ENCODE measurements around the gene CREG1. TPM values are rescaled to one million over a fixed set of nuclear protein-coding genes. Genes with fewer than 3 reads are reported as not detected.

The CREG1 gene
- total RNA-seq, 2 donors from 2014 or later, result 92.2 to 106 TPM

- DNase-seq (no peak), ATAC-seq (no peak)
- intact Hi-C loops (cut with DNase I), result no loop called here
Measured at GRCh38 chr1:167515461-167515860, 38.1 kb downstream of the CREG1 start.

DNA sequence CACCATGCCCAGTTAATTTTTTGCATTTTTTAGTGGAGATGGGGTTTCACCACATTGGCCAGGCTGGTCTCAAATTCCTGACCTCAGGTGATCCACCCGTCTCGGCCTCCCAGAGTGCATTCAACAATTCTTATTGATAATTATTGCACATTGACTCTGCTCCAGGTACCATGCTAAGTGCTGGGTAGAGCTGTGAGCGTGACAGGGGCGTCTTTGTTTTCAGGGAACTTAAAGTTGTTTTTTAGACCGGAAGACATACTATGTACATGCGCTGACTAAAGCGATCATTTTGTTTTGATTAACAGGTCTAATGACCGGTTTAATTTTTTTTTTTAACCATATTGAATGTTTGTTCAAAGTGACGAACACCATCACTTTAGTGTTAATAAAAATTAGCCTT is 39.3 kb downstream of the CREG1 start:
- ATAC-seq (no peak), DNase-seq (no peak)
- intact Hi-C loops (cut with DNase I), result no loop called here

DNA sequence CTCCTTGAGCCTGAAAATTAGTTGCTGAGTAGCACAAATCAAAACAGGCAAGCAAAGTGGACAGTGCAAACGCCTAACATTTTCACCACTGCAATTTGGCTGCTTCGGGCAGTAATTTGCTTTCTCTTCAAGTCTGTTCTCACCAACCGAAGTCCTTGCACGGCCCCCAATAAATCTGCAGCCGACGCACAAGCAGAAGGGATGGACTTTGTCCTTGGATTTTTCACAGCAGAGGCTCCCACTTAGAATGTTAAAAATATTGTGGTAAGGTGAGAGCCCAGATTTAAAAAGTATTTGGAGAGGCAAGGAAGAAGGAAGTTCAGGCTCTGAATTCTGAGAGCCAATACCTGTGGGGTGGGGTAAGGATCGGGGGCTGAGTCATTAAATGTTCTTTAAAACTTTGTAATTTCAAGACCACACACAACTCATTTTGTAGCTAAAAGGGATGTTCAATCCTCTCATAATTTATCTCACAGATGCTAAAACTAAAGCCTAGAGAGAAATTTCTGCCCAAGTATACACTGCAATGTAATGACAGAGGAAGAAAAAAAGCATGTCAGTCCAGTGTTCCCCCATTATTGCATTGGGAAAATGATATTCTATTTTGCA is 41.4 kb downstream of the CREG1 start:
- ATAC-seq (no peak), DNase-seq (no peak)
- intact Hi-C loops (cut with DNase I), result no loop called here

- ATAC-seq, result no peak
- DNase-seq, result no peak
- intact Hi-C loops (cut with DNase I), result no loop called here
Measured at GRCh38 chr1:167511374-167511986, 42.1 kb downstream of the CREG1 start.

- ATAC-seq (no peak), DNase-seq (no peak)
- intact Hi-C loops (cut with DNase I), result no loop called here
Measured at GRCh38 chr1:167510881-167511280, 42.7 kb downstream of the CREG1 start.

DNA sequence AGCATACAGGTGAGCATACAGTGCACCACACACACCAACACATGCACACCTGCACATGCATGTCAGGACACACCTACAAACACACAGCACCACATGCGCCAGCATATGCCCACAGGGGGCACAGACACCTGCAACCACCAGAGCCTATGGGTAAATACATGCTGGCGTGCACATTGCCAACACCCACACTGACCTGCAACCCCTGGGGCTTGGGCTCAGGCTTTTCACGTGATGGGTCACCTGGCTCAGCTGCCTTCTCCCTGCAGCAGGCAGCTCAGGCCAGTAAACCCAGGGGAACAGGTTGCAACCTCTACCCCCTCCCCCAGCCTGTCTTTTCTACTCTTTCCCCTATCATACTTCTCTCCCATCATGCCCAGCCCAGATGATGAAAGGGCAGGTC is 43.3 kb downstream of the CREG1 start:
- intact Hi-C loops (cut with DNase I), result no loop called here
- no peak for DNase-seq
- no peak for ATAC-seq

DNA sequence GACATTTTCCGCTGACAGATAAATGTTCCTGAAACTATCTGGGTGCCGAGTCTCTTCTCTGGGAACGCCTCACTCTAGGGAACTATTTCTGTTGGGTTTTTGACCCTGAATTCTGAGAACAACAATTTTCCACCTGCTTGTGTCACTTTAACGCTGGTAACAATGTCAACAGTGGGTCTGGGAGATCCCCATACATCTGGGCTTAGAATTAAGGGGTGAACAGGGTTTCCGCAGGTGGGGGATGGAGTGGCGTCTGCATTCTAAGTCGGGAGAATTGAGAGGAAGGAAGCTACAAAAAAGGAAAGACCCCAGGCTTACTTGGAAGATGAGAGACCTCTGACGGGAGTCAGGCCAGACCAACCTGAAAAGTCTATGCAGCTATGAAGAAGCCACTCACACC is 44.0 kb downstream of the CREG1 start:
- intact Hi-C loops (cut with DNase I), result no loop called here
- ATAC-seq (no peak), DNase-seq (no peak)

GRCh38 chr1:167507719-167508118 is 45.8 kb downstream of the CREG1 start:
- DNase-seq (no peak), ATAC-seq (no peak)
- intact Hi-C loops (cut with DNase I), result no loop called here

- intact Hi-C loops (cut with DNase I), result no loop called here
- ATAC-seq (no peak), DNase-seq (no peak)
Measured at GRCh38 chr1:167504467-167504827, 49.1 kb downstream of the CREG1 start.

- DNase-seq (no peak), ATAC-seq (no peak)
- intact Hi-C loops (cut with DNase I), result no loop called here
Measured at GRCh38 chr1:167503626-167504466, 49.7 kb downstream of the CREG1 start.

DNA sequence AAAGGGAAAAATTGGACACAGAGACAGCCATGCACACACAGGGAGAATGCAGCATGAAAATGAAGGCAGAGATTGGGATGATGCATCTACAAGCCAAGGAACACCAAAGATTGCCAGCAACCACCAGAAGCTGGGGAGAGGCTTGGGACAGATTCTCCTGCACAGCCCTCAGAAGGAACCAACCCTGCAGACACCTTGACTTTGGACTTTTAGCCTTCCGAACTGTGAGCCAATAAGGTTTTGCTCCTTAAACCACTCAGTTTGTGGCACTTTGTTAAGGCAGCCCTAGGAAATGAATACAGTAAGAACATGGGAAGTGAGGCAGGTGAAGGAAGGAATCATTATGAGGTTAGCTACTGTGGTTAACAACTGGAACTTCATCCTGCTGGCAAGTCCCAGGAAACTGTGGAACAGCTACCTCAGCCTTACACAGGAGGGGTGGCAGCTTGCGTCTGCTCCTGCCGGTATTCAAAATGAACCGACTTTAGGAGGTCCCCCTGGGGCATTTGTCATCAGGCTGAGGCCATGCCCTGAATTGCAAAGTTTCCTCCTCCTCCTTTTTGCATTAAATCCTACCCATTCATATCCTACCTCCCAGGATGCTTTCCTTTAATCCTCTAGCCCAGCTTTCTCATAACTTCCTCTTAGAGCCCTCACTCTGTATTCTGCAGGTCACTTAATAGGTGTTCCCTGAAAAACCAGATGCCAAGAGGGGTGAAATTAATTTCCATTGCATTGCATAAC is 50.7 kb downstream of the CREG1 start:
- ATAC-seq (no peak), DNase-seq (no peak)

DNA sequence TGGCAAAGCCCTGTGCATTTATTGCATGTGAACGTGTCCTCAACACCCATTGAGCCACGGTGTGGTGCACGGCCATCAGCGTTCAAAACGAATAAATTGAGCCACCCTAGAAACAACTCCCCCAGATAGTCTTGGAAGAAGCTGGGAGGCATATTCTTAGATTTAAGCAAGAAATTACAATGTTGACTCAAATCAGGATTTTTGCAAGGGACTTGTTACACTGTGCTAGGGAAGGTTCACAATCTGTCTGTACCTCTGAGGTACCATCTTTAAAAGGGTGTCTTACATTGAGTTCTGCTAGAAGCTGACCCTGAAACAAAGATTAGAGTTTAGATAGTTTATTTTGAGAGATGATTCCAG is 51.4 kb downstream of the CREG1 start:
- no peak for DNase-seq
- no peak for ATAC-seq
- intact Hi-C loops (cut with DNase I), result no loop called here

More for the DNA sequence above, 50.7 kb downstream of the CREG1 start:
- intact Hi-C loops (cut with DNase I), result no loop called here

GRCh38 chr1:167501515-167502191 is 51.9 kb downstream of the CREG1 start:
- intact Hi-C loops (cut with DNase I), result no loop called here
- DNase-seq, result no peak
- no peak for ATAC-seq

DNA sequence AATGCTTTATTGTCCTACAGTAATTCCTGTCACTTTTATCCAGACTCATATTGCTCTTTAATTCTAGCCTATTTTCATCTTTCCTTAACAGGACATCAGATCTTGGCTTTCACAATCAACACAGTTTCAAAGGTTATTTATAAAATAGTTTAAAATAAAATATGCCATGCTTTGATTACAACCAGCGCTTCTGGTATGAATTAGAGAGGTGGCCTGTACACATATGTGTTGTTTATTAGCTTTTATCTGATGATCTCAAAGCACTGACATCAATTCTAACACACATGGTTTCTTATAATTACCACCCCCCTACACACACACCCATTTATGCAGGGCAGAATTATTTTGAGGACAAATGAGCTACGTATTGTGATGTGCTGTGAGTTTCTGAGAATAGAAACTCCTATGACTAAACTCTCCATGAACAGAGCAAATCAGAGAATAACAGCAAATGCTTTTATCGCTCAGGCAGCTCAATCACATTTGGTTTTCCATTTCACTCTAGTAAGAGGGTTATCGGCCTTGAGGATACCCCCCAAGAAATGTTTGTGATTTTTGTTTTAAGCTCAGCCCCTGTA is 53.2 kb downstream of the CREG1 start:
- no peak for ATAC-seq
- intact Hi-C loops (cut with DNase I), result no loop called here
- no peak for DNase-seq

DNA sequence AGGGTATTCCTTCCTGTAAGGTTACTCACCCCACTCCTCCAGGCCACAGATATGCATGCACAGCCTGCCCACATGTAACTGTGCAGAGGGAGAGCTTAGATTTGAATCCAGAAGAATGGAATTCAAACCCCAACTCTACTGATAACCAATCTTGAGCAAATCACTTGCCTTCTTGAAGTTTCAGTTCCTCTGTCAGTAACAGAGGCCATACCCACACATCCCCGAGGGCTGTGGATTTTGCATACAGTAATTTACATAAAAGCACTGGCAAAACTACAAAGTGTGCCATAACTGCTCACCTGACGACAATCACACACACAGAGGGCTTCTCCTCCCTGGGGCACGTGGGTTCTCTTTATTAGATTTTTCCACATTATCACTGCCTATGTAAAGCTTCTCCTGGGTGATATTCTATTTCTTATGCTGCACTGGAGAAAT is 53.9 kb downstream of the CREG1 start:
- DNase-seq (no peak), ATAC-seq (no peak)
- intact Hi-C loops (cut with DNase I), result no loop called here

DNA sequence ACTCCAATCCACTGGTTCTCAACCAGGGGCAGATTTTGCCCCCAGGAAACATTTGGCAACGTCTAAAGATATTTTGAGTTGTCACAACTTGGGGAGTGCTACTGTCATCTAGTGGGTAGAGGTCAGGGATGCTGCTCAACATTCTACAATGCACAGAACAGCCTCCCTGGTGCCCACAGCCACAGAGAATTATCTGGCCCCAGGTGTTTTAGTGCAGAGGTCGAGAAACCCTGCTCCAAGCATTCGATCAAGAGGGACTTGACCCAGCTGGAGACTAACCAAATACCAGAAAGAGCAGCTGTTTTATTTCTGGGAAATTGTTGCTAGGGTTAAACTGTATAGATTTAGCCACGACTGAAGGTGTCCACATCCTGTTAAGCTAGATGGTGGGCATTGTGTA is 54.5 kb downstream of the CREG1 start:
- ATAC-seq (no peak), DNase-seq (no peak)
- intact Hi-C loops (cut with DNase I), result no loop called here

- no peak for DNase-seq
- no peak for ATAC-seq
- intact Hi-C loops (cut with DNase I), result no loop called here
Measured at GRCh38 chr1:167496797-167497619, 56.6 kb downstream of the CREG1 start.

DNA sequence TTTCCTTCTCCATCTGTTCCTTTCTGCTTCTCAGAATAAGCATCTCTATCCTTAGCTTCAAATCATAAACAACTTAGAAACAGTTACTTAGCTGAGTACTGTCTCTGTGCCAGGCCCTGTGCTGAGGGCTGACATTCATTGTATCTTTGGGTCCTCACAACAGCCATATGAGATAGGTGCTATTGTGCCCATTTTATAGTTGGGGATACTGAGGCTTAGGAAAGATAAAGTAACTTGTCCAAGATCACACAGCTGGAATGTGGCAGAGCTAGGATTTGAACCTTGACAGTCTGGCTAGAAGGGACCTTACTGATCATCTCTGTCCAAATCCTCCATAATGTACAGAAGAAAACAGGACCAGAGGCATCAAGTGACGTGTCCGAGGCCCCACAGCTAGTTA is 60.2 kb downstream of the CREG1 start:
- no peak for DNase-seq
- ATAC-seq, result no peak
- intact Hi-C loops (cut with DNase I), result no loop called here
